IPS-11a (cell line): ENCODE results near the gene WNT10A.

Experiments used
- H3K4me3 ChIP-seq: one replicate; pipeline ENCODE4 v1.5.1; 2013; ENCODE audit warnings: low read depth, low read length, control low read depth

The WNT10A gene

DNA sequence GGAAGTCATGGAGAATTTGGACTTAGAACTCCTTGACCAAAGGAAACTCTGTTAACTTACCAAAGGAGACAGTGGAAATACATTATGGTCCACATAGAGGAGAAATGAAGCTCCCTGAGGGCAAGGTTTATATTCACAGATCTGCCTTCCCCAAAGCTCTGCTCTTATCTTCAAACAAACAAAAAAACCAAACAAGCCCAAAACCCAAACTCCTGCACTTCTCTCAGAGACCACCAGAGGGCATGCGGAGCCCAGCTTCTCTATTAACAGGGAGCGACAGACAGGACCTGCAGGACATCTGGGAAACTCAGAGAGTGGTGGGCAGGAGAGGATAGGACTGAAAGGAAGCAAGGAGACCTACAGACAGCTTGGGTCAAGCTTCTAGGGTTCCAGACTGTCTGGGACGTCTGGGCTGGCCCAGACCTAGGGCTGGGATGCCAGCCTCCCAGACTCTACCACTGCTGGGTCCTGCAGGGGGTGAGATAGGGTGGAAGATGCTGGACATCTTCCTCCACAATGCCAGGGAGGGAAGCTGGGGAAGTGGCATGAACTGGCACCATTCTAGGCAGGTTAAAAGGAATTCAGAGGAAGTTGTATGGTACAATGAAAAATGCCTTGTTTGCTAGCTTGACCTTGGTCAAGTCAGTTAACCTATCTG, 4.0 kb upstream of the WNT10A start:
- H3K4me3 ChIP-seq = no peak overlapping the region

DNA sequence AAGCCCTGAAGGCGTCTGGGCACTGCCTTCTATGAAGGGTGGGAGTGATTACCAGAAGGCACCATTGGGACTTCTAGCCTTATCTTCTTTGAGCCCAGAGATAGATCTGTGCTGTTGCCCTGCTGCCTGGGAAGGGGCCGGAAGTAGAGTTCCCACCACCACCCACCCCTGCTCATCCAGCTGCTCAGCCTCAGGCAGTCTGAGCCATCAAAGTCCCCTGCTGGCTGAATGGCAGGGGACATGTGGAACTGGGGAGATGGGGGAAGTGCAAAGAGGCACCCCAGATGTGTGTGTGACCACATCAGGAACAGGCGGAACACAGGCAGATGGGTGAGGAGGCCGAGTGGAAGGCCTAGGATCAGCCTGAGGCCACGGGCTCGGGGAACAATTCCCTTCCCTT, 3.3 kb upstream of the WNT10A start:
- no peak overlapping the region for H3K4me3 ChIP-seq

DNA sequence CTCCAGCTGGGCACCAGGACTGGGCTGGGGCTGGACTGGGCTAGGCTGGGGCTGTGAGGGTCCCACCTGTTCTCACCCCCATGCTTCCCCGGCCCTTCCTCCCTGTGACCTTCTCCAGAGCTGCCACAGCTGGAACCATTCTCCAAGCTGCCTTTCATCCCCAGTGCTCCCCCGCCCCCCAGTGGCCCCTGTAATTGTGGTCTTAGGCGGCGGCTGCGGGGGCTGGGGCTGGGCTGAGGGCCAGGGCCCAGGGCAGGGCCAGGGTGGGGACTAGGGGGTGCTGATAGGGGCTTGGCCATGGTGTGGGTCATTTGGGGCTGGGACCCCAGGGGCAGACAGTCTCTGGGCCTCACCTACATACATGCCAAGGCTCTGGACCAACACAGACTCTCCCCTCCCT, 2.8 kb upstream of the WNT10A start:
- no peak overlapping the region for H3K4me3 ChIP-seq

DNA sequence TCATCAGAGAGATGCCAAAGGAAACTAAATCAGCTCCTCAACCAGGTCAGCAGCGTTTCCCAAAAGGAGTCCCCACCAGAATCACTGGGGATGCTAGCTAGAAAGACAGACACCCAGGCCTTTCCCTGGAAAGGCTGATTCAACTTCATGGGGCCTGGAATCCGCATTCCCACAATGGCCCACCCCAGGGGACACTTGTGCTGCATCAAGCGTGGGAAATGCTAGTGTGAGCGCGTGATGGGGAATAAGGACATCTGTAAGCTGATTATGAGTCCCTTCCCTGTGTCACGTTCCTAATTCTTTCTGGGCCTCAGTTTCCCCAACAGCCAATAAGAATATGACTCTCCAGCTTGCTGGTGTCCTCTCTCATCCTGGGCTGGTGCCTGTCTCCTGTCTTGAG, 2.2 kb upstream of the WNT10A start:
- no peak overlapping the region for H3K4me3 ChIP-seq

DNA sequence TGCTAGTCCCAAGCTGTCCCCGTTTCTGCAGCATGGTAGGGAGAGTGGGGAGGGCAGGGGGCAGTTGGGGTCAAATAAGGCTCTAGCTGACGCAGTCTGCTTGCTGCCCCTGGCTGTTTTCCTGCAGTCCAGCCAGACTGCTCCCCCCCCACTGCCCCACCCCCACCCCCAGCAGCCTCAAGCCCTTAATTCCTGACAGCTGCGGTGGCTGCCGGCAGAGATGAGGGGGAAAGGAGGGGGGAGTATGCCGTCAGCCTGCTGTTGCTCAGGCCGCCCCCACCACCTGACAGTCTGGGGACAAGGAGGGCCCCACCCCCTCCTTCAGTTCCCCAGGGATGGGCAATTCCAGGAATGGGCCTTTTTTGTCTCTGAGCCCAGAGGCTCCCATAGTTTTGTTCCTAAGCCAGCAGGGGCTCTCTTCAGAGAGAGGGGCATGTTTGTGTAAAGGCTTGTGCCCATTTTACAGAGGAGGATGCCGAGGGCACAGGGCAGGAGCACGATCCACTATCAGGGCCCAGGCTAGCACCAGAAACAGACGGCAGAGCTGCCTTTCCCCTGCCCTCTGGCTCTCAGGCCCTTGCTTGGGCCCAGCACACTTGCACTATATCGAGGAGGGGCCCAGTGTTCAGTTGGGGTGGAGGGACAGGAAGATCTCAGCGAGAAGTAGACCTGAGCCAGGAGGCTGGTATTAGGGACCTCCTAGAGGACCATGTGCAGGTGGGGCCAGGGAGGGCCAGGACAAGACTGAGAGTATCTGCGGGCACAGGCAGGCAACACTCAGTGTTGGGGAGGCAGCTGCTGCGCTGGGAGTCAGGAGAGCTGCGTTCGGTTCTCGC, 1.5 kb upstream of the WNT10A start:
- H3K4me3 ChIP-seq = no peak overlapping the region

DNA sequence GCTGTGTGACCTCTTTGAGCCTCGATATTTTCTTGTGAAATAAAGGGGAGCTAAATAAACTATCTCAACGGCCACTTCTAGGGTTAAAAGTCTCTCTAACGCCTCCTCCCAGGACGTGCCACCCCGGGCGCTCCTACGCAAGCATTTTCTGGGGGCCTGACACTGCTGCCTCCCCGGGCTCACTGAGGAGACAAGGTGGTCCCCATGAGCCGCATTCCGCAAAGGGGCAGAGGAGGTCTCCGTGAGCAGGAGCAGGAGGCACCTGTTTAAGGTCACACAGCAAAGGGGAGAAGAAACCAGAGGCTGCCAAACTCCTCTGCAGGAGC, 913 bp upstream of the WNT10A start:
- no peak overlapping the region for H3K4me3 ChIP-seq

DNA sequence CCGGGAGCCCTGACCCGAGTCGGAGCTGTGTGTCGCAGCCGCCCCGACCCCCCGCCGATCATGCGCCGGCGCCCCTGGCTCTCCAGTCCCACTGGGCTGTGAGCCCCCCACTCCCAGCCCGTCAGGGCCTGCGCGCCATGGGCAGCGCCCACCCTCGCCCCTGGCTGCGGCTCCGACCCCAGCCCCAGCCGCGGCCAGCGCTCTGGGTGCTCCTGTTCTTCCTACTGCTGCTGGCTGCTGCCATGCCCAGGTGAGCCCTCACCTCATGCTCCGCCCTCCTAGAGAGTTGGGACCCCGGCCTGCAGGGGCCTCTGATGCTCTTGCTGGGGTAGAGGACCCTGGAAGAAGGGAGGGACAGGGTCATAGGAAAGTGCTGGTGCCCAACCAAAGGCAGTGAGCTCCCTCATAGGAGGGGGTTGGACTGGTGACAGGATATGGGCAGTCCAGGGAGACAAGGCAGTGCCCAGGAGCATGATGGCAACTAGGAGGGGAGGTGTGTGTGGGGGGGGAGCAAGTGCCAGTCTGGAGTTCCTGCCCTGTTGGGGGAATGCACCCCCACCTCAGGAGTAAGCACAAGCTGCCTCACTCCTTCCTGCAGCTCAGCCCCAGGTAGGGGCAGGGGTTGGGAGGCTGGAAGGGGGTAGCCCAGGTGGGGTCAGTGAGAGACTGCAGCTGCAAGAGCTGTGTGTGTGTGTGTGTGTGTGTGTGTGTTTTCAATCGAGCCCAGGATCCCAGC, 375 bp downstream of the WNT10A start:
- no peak overlapping the region for H3K4me3 ChIP-seq

DNA sequence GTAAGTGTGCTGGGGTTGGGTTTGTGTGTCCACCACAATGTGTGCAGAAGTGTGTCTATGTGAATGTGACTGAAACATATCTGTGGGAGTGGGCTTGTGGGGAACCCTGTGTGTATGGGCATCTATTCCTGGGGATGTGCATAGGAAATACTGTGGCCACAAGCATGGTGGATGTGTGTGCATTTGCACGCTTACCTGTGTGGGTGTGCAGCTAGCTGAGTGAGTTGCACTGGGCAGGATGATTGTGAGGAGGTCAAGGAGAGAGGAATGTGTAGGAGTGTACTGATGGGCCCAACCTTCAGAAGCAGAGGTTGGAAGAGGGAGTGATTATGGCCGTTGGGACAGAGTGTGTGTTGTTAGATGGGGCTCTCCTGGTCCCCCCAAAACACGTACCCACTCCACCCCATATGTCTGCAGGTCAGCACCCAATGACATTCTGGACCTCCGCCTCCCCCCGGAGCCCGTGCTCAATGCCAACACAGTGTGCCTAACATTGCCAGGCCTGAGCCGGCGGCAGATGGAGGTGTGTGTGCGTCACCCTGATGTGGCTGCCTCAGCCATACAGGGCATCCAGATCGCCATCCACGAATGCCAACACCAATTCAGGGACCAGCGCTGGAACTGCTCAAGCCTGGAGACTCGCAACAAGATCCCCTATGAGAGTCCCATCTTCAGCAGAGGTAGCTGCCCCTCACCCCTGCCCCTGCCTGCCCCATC, 1.2 kb downstream of the WNT10A start:
- H3K4me3 ChIP-seq = no peak overlapping the region

DNA sequence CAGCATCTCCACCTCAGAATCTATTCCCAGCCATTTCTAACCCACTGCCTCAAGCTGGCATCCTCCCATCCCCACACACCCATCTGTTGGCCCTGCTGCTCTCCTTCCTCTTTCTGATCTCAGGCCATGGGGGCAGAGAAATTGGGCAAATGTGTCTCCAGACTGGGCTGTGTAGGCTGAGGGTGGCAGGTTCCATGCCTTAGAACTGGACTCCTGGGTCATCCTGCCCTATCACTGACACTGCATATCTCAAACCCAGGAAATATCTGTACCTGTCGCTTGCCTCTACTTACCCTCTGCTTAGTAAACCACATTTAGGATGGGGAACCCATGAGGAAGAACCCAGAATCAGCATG, 1.8 kb downstream of the WNT10A start:
- no peak overlapping the region for H3K4me3 ChIP-seq

DNA sequence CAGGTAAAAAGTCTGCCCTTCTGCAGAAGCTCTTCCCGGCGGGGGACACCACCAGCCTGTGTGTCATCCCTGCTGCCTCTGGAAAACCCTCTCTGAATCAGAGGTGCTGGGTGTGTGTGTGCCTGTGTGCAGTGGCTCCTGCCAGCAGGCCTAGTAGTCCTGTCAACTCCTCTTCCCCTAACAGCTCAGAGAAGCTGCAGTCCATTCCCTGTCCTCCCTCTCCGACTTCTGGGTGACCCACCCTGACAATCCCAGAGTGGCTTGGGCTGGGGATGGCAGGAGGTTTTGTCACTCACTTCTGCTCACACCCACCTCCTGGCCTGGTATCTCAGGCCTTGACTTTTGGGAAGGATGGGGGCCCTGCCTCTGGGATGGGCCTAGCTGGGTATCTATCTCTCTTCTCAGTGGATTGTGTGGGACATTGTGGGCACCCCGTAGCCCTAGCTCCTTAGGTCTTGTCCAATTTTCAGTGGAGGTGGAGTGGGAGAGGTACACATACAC, 2.3 kb downstream of the WNT10A start:
- no peak overlapping the region for H3K4me3 ChIP-seq

DNA sequence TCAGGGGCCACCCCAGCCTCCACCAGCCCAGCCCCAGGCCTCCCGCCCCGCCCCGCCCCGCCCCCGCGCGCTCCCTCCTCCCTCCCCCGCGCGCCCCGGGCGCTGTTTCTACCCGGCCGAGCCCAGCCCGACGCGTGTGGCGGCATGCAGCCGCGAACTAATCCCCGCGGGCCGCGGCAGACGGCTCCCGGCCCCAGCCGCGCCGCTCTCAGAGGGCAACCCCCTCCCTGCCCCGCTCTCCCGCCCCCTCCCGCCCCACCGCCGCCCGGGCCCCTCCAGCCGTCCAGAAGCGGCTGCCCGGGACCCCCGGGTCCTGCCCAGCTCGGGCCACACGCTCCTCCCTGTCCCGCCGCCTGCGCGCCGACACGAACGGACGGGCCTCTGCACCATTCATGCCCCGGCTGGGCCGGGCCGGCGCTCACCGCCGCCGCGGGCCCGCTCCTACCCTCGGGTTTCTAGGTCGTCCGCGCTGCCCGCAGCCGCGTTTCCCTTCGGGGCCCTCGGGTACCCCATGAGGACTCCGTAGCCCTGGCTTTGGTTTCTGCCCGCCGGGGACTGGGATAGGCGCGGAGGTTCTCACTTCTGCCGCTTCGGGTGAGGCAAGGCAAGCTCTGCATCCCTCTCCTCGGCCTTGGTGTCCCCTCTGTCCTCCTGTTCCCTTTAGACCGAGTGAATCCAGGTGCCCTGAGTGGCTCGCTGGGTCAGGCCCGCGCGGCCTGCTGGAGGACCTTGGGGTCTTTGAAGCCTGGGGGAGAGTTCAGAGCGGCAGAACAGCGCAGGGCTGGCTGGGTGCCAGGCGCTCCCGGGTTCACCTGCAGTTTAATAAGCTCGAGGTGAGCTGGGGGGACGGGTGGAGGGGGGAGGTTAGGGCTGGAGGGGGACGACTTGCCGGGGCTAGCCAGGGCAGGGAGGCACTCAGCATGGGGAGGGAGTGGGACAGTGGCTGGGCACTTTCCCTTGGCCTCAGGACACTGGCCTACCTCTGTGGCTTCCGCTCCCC, 3.1 kb downstream of the WNT10A start:
- peak overlapping the region; percentile 13 for H3K4me3 ChIP-seq

DNA sequence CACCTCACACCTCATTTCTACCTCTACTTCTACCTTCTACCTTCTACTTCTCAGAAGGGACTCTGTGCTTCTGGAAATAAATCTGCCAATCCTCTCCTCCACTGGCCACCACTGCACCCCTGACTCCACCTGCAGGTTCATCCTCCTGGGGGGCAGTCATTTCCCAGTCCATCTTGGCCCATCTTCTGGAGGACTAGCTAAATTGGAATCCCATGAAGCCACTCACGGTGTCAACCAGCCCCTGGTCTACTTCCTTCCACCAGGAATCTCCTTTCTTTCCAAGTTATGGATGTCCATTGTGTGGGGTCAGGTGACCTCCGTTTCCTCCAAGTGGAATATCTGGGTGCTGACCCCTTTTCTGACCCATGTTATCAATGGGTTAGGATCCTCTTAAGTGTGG, 3.9 kb downstream of the WNT10A start:
- H3K4me3 ChIP-seq = no peak overlapping the region

DNA sequence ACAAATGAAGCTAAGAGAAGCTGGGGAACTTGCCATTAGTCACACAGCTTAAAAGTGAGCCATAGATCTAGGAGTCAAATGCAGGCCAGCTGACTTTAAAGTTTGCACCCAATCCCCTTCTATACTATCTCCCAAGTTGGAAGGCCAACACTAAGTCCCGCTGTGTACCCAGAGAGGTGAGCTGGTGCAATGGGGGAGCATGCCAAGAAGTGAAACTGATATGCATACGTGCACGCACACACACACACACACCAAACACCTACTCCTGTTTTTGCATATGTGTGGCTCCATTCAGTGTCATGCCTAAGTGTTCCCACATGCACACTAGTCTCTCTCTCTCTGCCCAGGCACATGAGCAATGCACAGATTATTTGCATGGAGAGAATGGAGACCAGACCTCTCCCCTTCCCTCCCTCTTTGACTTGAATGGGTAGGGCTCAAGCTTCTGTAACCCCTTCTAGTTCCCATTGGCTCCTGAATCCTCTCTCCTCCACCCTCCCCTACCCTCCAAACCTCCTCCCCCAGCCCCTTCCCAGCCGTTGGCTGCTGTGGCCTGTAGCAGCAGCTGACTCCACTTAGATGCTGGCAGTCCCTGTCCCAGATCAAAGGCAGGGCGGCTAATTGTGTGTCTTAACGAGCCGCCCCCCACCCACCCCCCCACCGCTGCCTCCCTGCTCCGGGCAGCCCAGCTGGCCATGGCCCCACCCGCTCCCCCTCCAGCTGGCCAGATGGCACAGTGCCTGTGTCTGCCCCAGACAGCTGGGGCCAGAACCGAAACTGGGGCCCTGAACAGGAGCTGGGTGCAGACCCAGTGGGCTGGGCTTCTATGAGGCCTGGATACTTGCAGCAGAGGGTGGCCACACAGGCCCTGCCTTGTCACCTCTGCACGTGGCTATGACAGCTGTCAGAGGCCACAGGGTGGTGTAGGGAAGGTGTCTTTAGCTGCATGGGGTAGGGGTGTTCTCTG, 5.6 kb downstream of the WNT10A start:
- no peak overlapping the region for H3K4me3 ChIP-seq

DNA sequence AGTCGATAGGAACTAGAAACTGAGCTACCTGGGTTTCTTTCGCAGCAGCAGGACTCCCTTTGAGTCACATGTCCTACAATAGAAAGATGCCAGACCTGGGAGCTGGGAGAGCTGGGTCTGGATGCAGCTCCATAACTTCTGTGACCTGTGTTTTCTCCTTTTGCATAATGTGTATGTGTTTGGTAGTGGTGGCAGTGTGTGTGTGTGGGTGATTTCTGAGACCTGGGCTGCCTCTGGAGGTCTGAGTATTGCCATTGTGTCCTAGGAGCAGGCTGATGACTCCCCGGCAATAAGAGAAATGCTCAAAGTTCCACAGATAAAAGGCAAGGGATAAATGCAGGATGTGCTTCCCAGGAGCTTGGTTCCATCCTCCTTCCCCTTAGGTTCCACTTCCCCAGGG, 6.4 kb downstream of the WNT10A start:
- no peak overlapping the region for H3K4me3 ChIP-seq

DNA sequence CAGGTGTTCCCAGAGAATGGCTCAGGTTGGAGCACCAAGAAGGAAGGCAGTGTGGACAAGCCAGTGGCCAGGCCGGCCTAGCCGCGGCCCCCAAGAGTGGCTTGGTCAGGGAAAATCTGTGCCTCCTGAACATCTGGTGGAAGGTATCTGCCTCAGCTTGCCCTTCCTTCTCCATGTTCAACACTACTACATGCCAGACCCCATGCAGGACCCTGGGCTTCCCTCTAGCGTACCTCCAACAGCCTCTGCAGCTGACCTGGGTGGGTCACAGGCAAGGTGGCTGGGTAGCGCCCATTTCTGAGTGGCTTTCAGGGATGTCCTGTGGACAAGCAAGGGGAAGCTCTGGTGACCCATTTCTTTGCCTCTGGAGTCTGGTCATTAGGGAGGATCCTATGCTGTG, 7.7 kb downstream of the WNT10A start:
- H3K4me3 ChIP-seq = no peak overlapping the region

DNA sequence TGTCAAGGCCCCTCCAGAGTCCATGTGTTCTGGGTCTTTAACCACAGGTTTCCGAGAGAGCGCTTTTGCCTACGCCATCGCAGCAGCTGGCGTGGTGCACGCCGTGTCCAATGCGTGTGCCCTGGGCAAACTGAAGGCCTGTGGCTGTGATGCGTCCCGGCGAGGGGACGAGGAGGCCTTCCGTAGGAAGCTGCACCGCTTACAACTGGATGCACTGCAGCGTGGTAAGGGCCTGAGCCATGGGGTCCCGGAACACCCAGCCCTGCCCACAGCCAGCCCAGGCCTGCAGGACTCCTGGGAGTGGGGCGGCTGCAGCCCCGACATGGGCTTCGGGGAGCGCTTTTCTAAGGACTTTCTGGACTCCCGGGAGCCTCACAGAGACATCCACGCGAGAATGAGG, 9.3 kb downstream of the WNT10A start:
- H3K4me3 ChIP-seq = no peak overlapping the region

DNA sequence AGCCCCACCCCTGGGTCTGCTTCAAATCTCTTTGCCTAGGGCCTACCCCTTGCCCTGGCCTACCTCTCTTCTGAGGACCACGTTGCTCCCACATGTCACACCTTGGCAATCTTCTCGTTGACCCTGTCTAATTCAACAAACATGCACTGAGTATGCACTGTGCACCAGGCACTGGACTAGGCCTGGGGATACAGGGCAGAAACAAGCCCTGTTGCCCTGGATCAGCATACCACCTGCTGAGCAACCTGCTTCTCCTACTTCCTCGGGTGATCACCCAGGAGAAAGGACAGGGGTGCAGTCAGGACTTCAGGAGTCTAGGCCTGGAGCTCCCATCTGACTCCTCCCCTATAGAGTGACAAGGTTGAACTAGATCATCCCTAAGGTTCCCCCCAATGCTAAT, 9.7 kb downstream of the WNT10A start:
- no peak overlapping the region for H3K4me3 ChIP-seq

DNA sequence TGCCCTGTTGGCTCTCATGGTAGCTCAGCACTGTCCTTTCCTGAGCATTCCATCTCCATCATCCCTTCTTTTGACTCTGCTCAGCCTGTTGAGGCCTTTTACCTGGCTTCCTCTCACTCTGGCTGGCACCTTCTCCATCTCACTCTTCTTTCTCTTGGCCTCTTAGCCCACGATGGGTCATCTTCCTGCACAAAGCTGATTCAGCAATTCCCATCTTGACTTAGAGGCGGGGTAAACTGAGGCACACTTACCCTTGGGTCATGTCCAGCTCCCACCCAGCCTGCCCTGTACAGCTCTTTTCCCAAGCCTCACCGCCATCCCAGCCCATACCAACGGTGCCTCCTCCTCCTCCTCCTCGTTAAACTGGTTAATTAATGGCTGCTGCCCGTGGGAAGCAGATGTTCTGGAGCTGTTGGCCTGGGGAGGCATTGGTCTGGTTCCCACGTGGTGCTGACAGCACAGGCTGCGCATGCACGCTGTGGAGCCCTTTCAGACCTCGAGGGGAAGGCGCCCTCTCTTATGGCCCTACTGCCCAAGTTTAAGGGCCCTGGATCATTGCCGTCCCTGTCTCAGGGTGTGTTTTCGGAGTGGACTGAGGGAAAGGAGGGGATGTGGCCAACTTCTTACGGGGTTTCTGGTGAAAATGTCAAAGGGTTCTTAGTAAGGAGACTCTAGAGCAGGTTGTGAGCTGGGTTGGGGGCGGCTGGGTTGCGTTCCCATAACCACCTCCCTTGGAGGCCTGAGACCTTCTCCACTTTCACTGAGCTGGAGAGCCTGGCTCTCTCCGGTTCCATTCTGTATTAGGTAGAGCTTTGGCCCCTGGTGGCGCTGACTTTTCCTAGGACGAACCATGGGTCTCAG, 10.9 kb downstream of the WNT10A start:
- H3K4me3 ChIP-seq = no peak overlapping the region
